WTC11 (cell line): Measurements from ENCODE around the gene DCAF16. TPM values are rescaled to one million over a fixed set of nuclear protein-coding genes. Genes with fewer than 3 reads are reported as not detected.

ENCODE experiments used
- ATAC-seq: fragments of 200-7000 bp; cut with Tn5 transposase; 2 replicates; pipeline ENCODE4 v1.10.0; 2021; ENCODE audit warnings: mild to moderate bottlenecking, moderate library complexity
- CTCF ChIA-PET: fragments of 300-600 bp; sonication (Branson Sonifier 250); formaldehyde crosslinking; loops from one replicate; lab custom pipeline; 2021; ENCODE audit warnings: antibody characterized with exemption; lab: Charles Lee
- POLR2A ChIA-PET: fragments of 350-600 bp; sonication (Branson Sonifier 250); formaldehyde crosslinking; loops from one replicate; lab custom pipeline; 2021; ENCODE audit warnings: antibody characterized with exemption; lab: Charles Lee
- DNase-seq: peaks from one replicate; pipeline ENCODE4 v3.0.0; 2021; ENCODE audit warnings: low spot score
- H3K27ac Mint-ChIP-seq: 2 replicates; pipeline ENCODE4 v1.8.0; 2021; ENCODE audit warnings: mixed read lengths
- H3K27me3 Mint-ChIP-seq: 2 replicates; pipeline ENCODE4 v1.8.0; 2021; ENCODE audit warnings: low read depth, mild to moderate bottlenecking, moderate library complexity, mixed read lengths
- H3K36me3 Mint-ChIP-seq: 2 replicates; pipeline ENCODE4 v1.8.0; 2021; ENCODE audit warnings: mixed read lengths
- H3K4me1 Mint-ChIP-seq: 2 replicates; pipeline ENCODE4 v1.8.0; 2022; ENCODE audit warnings: mixed read lengths
- H3K4me3 Mint-ChIP-seq: 2 replicates; pipeline ENCODE4 v1.8.0; 2021; ENCODE audit warnings: mild to moderate bottlenecking, moderate library complexity, mixed read lengths
- H3K9me3 Mint-ChIP-seq: 2 replicates; pipeline ENCODE4 v1.8.0; 2021; ENCODE audit warnings: mixed read lengths
- CBFB ChIP-seq: sonication (generic); formaldehyde crosslinking; IDR thresholded peaks from 2 replicates; pipeline ENCODE4 v1.8.1; 2022; ENCODE audit warnings: mild to moderate bottlenecking, low read depth, missing genetic modification reagents
- CREM ChIP-seq: sonication (generic); formaldehyde crosslinking; IDR thresholded peaks from 2 replicates; pipeline ENCODE4 v1.8.1; 2022; ENCODE audit warnings: mild to moderate bottlenecking, missing genetic modification reagents, moderate library complexity
- ERG ChIP-seq: fragments of 250-450 bp; sonication (Bioruptor Pico); IDR thresholded peaks from 2 replicates; pipeline ENCODE4 v1.8.0; 2021; ENCODE audit warnings: mild to moderate bottlenecking
- GABPB1 ChIP-seq: sonication (generic); formaldehyde crosslinking; IDR thresholded peaks from 2 replicates; pipeline ENCODE4 v1.8.1; 2023; ENCODE audit warnings: mild to moderate bottlenecking, missing genetic modification reagents
- KAT7 ChIP-seq: sonication (generic); formaldehyde crosslinking; IDR thresholded peaks from 2 replicates; pipeline ENCODE4 v1.8.1; 2023; ENCODE audit warnings: missing genetic modification reagents, mild to moderate bottlenecking, borderline replicate concordance
- MXD4 ChIP-seq: fragments of 250-450 bp; sonication (Bioruptor Pico); IDR thresholded peaks from 2 replicates; pipeline ENCODE4 v1.8.0; 2021; ENCODE audit warnings: mild to moderate bottlenecking, moderate library complexity, borderline replicate concordance
- NFE2L1 ChIP-seq: sonication (generic); formaldehyde crosslinking; IDR thresholded peaks from 2 replicates; pipeline ENCODE4 v1.8.1; 2023; ENCODE audit warnings: missing genetic modification reagents
- NFYB ChIP-seq: sonication (generic); formaldehyde crosslinking; conservative IDR thresholded peaks from 2 replicates; pipeline ENCODE4 v1.8.0; 2022; ENCODE audit warnings: low read depth, missing genetic modification reagents
- PRDM15 ChIP-seq: sonication (generic); formaldehyde crosslinking; IDR thresholded peaks from 2 replicates; pipeline ENCODE4 v1.8.0; 2022; ENCODE audit warnings: missing genetic modification reagents
- PRRX2 ChIP-seq: fragments of 250-450 bp; sonication (Bioruptor Pico); IDR thresholded peaks from 2 replicates; pipeline ENCODE4 v1.8.0; 2021; ENCODE audit warnings: mild to moderate bottlenecking
- RELA ChIP-seq: sonication (generic); formaldehyde crosslinking; IDR thresholded peaks from 2 replicates; pipeline ENCODE4 v1.8.1; 2022; ENCODE audit warnings: missing genetic modification reagents, mild to moderate bottlenecking, borderline replicate concordance
- SMAD4 ChIP-seq: sonication (generic); formaldehyde crosslinking; IDR thresholded peaks from 2 replicates; pipeline ENCODE4 v1.8.0; 2022; ENCODE audit warnings: mild to moderate bottlenecking, missing genetic modification reagents
- ZBTB21 ChIP-seq: sonication (generic); formaldehyde crosslinking; IDR thresholded peaks from 2 replicates; pipeline ENCODE4 v1.8.1; 2023; ENCODE audit warnings: mild to moderate bottlenecking, missing genetic modification reagents, borderline replicate concordance
- ZNF532 ChIP-seq: fragments of 250-450 bp; sonication (Bioruptor Pico); IDR thresholded peaks from 2 replicates; pipeline ENCODE4 v1.9.0; 2021; ENCODE audit warnings: mild to moderate bottlenecking, borderline replicate concordance
- total RNA-seq: library from RNA; stranded (reverse); gene quantifications from 3 replicates; pipeline ENCODE4 v1.2.3, GENCODE V29; 2021
- TF ChIP-seq, protein P1 (sequence below): sonication (generic); formaldehyde crosslinking; IDR thresholded peaks from 2 replicates; pipeline ENCODE4 v1.8.1; 2023; ENCODE audit warnings: mild to moderate bottlenecking, missing genetic modification reagents, moderate library complexity
- TF ChIP-seq, protein P2 (sequence below): sonication (generic); formaldehyde crosslinking; IDR thresholded peaks from 2 replicates; pipeline ENCODE4 v1.8.1; 2022; ENCODE audit warnings: mild to moderate bottlenecking, missing genetic modification reagents, moderate library complexity, borderline replicate concordance
- TF ChIP-seq, protein P3 (sequence below): sonication (generic); formaldehyde crosslinking; IDR thresholded peaks from 2 replicates; pipeline ENCODE4 v1.8.0; 2022; ENCODE audit warnings: mild to moderate bottlenecking, missing genetic modification reagents

DCAF16 gene
- total RNA-seq, 1 experiment from 2014 or later: 53.6 TPM

GRCh38 chr4:17846266-17846665 is 35.7 kb upstream of the DCAF16 start:
- DNase-seq (no peak), ATAC-seq (no peak)
- Mint-ChIP-seq H3K9me3 (peaks cover 24% of the 10 kb centered on the region), H3K27me3 (0 out of 2 replicates have a peak, but pooled peaks cover 4% of the 10 kb centered on the region), H3K27ac (no peak overlapping the region), H3K36me3 (peaks cover 71% of the 10 kb centered on the region), H3K4me3 (no peak overlapping the region), H3K4me1 (no peaks in the 10 kb centered on the region)
- POLR2A ChIA-PET: no interaction called here
- CTCF ChIA-PET: no interaction called here
- TF ChIP-seq NFE2L1: no peak
- TF ChIP-seq ZNF532 (CRISPR knock-in tag): no peak
- no peak for TF ChIP-seq CBFB (CRISPR knock-in tag)
- TF ChIP-seq PRRX2: no peak
- TF ChIP-seq, protein P1, sequence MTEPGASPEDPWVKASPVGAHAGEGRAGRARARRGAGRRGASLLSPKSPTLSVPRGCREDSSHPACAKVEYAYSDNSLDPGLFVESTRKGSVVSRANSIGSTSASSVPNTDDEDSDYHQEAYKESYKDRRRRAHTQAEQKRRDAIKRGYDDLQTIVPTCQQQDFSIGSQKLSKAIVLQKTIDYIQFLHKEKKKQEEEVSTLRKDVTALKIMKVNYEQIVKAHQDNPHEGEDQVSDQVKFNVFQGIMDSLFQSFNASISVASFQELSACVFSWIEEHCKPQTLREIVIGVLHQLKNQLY (CRISPR knock-in tag): no peak
- no peak for TF ChIP-seq MXD4
- TF ChIP-seq CREM (CRISPR knock-in tag): no peak
- no peak for TF ChIP-seq GABPB1 (CRISPR knock-in tag)
- TF ChIP-seq KAT7: no peak
- TF ChIP-seq NFYB (CRISPR knock-in tag): no peak
- no peak for TF ChIP-seq SMAD4
- TF ChIP-seq, protein P2, sequence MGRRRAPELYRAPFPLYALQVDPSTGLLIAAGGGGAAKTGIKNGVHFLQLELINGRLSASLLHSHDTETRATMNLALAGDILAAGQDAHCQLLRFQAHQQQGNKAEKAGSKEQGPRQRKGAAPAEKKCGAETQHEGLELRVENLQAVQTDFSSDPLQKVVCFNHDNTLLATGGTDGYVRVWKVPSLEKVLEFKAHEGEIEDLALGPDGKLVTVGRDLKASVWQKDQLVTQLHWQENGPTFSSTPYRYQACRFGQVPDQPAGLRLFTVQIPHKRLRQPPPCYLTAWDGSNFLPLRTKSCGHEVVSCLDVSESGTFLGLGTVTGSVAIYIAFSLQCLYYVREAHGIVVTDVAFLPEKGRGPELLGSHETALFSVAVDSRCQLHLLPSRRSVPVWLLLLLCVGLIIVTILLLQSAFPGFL: no peak
- TF ChIP-seq, protein P3, sequence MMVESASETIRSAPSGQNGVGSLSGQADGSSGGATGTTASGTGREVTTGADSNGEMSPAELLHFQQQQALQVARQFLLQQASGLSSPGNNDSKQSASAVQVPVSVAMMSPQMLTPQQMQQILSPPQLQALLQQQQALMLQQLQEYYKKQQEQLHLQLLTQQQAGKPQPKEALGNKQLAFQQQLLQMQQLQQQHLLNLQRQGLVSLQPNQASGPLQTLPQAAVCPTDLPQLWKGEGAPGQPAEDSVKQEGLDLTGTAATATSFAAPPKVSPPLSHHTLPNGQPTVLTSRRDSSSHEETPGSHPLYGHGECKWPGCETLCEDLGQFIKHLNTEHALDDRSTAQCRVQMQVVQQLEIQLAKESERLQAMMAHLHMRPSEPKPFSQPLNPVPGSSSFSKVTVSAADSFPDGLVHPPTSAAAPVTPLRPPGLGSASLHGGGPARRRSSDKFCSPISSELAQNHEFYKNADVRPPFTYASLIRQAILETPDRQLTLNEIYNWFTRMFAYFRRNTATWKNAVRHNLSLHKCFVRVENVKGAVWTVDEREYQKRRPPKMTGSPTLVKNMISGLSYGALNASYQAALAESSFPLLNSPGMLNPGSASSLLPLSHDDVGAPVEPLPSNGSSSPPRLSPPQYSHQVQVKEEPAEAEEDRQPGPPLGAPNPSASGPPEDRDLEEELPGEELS (CRISPR knock-in tag): no peak
- TF ChIP-seq PRDM15 (CRISPR knock-in tag): no peak
- no peak for TF ChIP-seq RELA (CRISPR knock-in tag)
- no peak for TF ChIP-seq ZBTB21 (CRISPR knock-in tag)
- no peak for TF ChIP-seq ERG (CRISPR knock-in tag)
